Vagina (tissue), 2 donors: ENCODE results near the gene PC. TPM values are rescaled to one million over a fixed set of nuclear protein-coding genes. Genes with fewer than 3 reads are reported as not detected.
"Not testable (repeated sequence)": the region's sequence is repeated elsewhere in the genome, so short reads cannot be mapped to it uniquely, and the experiment has no call there.

Source experiments
- DNase-seq, 2 donors: peaks; one replicate each; pipeline ENCODE4 v3.0.0-alpha.2; 2017; ENCODE audit errors: extremely low spot score in 2 of 2
- H3K27ac ChIP-seq: fragments of 200-600 bp; sonication (generic); one replicate; pipeline ENCODE4 v1.5.1; 2019
- H3K27me3 ChIP-seq: fragments of 200-600 bp; sonication (generic); one replicate; pipeline ENCODE4 v1.5.1; 2019
- H3K36me3 ChIP-seq, 2 donors: fragments of 200-600 bp; sonication (generic); one replicate each; pipeline ENCODE4 v1.5.1; 2017 to 2019
- H3K4me1 ChIP-seq: fragments of 200-600 bp; sonication (generic); one replicate; pipeline ENCODE4 v1.5.1; 2019
- H3K4me3 ChIP-seq, 2 donors: fragments of 200-600 bp; sonication (generic); 1 replicate in 1 of 2; 2 replicates in 1 of 2; pipeline ENCODE4 v1.5.1; 2016 to 2019
- H3K9me3 ChIP-seq: fragments of 200-600 bp; sonication (generic); one replicate; pipeline ENCODE4 v1.5.1; 2019
- POLR2A ChIP-seq, 2 donors: fragments of 450-650 bp; IDR thresholded peaks; one replicate each; pipeline ENCODE4 v1.6.1; 2017; ENCODE audit warnings: antibody characterized with exemption in 2 of 2, mild to moderate bottlenecking in 2 of 2, moderate library complexity in 2 of 2
- POLR2AphosphoS5 ChIP-seq, 2 donors: sonication (generic); formaldehyde crosslinking; IDR thresholded peaks; one replicate each; pipeline ENCODE4 v1.9.0; 2017; ENCODE audit warnings: antibody characterized with exemption in 2 of 2, mild to moderate bottlenecking in 2 of 2, low read depth in 1 of 2; ENCODE audit not compliant: insufficient read depth in 1 of 2
- intact Hi-C: fragments of 100-400 bp; cut with DNase I; formaldehyde crosslinking; loops from one replicate; pipeline ENCODE4 v1.15.1; 2023
- total RNA-seq: library from RNA; depleted of rRNA; stranded (reverse); fragments of >200 nt; gene quantifications from one replicate; pipeline ENCODE4 v1.2.3, GENCODE V29; 2016
- TF ChIP-seq, protein P1 (sequence below), 3 experiments: fragments of 450-650 bp in 2 of 3; fragments of 200-600 bp in 1 of 3; sonication (generic) in 1 of 3; IDR thresholded peaks; one replicate each; pipeline ENCODE4 v1.5.1; 2017 to 2019; ENCODE audit warnings: antibody characterized with exemption in 3 of 3, mild to moderate bottlenecking in 2 of 3, moderate library complexity in 2 of 3

The PC gene
- total RNA-seq, 1 donor from 2014 or later = 34.1 TPM

GRCh38 chr11:67002297-67002913 lies 44.2 kb upstream of the PC start:
- H3K4me1 ChIP-seq = no peaks in the 10 kb centered on the region
- H3K9me3 ChIP-seq = no peaks in the 10 kb centered on the region
- intact Hi-C loops = no loop called here
- no peaks in the 10 kb centered on the region for H3K36me3 ChIP-seq
- no peaks in the 10 kb centered on the region for H3K27me3 ChIP-seq
- DNase-seq = no peak
- H3K4me3 ChIP-seq = no peak overlapping the region
- TF ChIP-seq, protein P1, sequence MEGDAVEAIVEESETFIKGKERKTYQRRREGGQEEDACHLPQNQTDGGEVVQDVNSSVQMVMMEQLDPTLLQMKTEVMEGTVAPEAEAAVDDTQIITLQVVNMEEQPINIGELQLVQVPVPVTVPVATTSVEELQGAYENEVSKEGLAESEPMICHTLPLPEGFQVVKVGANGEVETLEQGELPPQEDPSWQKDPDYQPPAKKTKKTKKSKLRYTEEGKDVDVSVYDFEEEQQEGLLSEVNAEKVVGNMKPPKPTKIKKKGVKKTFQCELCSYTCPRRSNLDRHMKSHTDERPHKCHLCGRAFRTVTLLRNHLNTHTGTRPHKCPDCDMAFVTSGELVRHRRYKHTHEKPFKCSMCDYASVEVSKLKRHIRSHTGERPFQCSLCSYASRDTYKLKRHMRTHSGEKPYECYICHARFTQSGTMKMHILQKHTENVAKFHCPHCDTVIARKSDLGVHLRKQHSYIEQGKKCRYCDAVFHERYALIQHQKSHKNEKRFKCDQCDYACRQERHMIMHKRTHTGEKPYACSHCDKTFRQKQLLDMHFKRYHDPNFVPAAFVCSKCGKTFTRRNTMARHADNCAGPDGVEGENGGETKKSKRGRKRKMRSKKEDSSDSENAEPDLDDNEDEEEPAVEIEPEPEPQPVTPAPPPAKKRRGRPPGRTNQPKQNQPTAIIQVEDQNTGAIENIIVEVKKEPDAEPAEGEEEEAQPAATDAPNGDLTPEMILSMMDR (IDR thresholded peaks at IDR 0.05) = no peak
- no peak for TF ChIP-seq POLR2A (IDR thresholded peaks at IDR 0.05)
- no peak for TF ChIP-seq POLR2AphosphoS5 (IDR thresholded peaks at IDR 0.05; ENCODE audit: insufficient read depth in 1 of 2, low read depth in 1 of 2)
- no peak overlapping the region for H3K27ac ChIP-seq

GRCh38 chr11:67001332-67001731 lies 43.1 kb upstream of the PC start:
- H3K36me3 ChIP-seq = no peaks in the 10 kb centered on the region
- TF ChIP-seq POLR2AphosphoS5 (IDR thresholded peaks at IDR 0.05; ENCODE audit: insufficient read depth in 1 of 2, low read depth in 1 of 2) (no peak), POLR2A (IDR thresholded peaks at IDR 0.05) (no peak)
- TF ChIP-seq, protein P1 (IDR thresholded peaks at IDR 0.05) = no peak
- no peak for DNase-seq
- H3K27ac ChIP-seq = no peak overlapping the region
- no peaks in the 10 kb centered on the region for H3K4me1 ChIP-seq
- intact Hi-C loops = no loop called here
- no peaks in the 10 kb centered on the region for H3K9me3 ChIP-seq
- H3K27me3 ChIP-seq = no peaks in the 10 kb centered on the region
- H3K4me3 ChIP-seq = no peak overlapping the region

GRCh38 chr11:66999555-66999954 lies 41.4 kb upstream of the PC start:
- Histone ChIP-seq H3K27me3 (no peaks in the 10 kb centered on the region), H3K27ac (no peak overlapping the region), H3K4me3 (no peak overlapping the region), H3K4me1 (no peaks in the 10 kb centered on the region), H3K9me3 (no peaks in the 10 kb centered on the region), H3K36me3 (no peaks in the 10 kb centered on the region)
- no peak for DNase-seq
- intact Hi-C loops = no loop called here
- TF ChIP-seq POLR2AphosphoS5 (IDR thresholded peaks at IDR 0.05; ENCODE audit: insufficient read depth in 1 of 2, low read depth in 1 of 2) (no peak), POLR2A (IDR thresholded peaks at IDR 0.05) (no peak)
- TF ChIP-seq, protein P1 (IDR thresholded peaks at IDR 0.05) = no peak

DNA sequence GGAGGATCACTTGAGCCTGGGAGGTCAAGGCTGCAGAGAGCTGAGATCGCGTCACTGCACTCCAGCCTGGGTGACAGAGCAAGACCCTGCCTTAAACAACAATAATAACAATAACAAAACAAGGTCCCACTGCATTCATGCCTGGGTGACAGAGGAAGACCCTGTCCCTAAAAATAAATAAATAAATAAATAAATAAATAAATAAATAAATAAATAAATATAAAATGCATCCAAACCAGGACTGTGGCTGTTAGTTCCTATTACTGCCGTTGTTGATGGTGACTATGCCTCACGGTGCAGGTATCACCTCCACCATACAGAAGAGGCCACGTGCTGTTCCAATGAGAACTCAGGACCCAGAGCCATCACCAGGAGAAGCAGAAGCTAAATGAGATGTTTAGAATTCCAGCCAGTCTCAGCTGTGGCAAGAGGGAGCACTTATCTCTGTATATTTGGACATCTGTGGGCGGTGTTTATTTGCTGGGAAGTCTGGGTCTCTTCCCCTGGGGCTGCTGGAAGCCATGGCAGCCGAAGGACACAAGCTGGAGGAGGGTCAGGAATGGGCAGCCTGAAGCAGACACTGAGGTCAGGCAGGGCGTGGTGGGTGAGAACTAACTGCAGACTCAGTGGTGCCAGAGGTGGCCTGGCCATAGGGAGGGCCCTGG lies 38.6 kb upstream of the PC start:
- H3K4me1 ChIP-seq = no peaks in the 10 kb centered on the region
- H3K27me3 ChIP-seq = no peaks in the 10 kb centered on the region
- no peak for DNase-seq
- no peak overlapping the region for H3K4me3 ChIP-seq
- no peaks in the 10 kb centered on the region for H3K36me3 ChIP-seq
- TF ChIP-seq POLR2AphosphoS5 (IDR thresholded peaks at IDR 0.05; ENCODE audit: insufficient read depth in 1 of 2, low read depth in 1 of 2) (no peak), POLR2A (IDR thresholded peaks at IDR 0.05) (no peak)
- TF ChIP-seq, protein P1 (IDR thresholded peaks at IDR 0.05) = no peak
- H3K27ac ChIP-seq = no peak overlapping the region
- intact Hi-C loops = no loop called here
- no peaks in the 10 kb centered on the region for H3K9me3 ChIP-seq

DNA sequence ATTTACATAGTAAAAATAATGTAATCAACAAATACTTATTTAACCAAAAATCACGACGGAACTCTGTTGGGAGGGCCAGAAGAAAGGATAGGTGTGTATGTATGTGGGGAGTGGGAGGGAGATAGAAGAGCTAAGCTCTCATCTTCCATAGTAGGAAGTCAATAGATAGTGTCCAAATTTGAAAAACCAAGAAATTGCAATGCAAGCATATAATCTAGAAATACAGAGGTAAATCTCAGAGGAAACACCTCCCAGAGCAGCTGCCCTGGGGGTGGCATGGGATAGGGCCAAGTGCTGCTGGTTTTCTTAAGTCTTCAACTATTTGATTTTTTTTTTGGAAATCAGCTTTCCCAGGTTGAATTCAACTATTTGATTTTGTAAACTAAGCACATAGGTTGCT lies 33.9 kb upstream of the PC start:
- no peaks in the 10 kb centered on the region for H3K27me3 ChIP-seq
- no peaks in the 10 kb centered on the region for H3K4me1 ChIP-seq
- no peak overlapping the region for H3K4me3 ChIP-seq
- no peak overlapping the region for H3K27ac ChIP-seq
- no peaks in the 10 kb centered on the region for H3K36me3 ChIP-seq
- intact Hi-C loops = no loop called here
- TF ChIP-seq POLR2AphosphoS5 (IDR thresholded peaks at IDR 0.05; ENCODE audit: insufficient read depth in 1 of 2, low read depth in 1 of 2) (no peak), POLR2A (IDR thresholded peaks at IDR 0.05) (no peak)
- H3K9me3 ChIP-seq = no peaks in the 10 kb centered on the region
- no peak for DNase-seq

GRCh38 chr11:66989360-66989759 lies 31.2 kb upstream of the PC start:
- H3K9me3 ChIP-seq, H3K27ac ChIP-seq, H3K36me3 ChIP-seq, H3K27me3 ChIP-seq, DNase-seq, H3K4me3 ChIP-seq, intact Hi-C loops, H3K4me1 ChIP-seq: not testable (repeated sequence)

DNA sequence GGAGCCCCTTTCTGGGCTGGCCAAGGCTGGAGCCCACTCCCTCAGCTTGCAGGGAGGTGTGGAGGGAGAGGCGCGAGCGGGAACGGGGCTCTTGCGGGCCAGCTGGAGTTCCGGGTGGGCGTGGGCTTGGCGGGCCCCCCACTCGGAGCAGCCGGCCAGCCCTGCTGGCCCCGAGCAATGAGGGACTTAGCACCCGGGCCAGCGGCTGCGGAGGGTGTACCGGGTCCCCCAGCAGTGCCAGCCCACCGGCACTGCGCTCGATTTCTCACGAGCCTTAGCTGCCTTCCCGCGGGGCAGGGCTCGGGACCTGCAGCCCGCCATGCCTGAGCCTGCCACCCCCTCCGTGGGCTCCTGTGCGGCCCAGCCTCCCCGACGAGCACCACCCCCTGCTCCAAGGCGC lies 30.6 kb upstream of the PC start:
- intact Hi-C loops, H3K36me3 ChIP-seq: not testable (repeated sequence)

More for the DNA sequence above, 30.6 kb upstream of the PC start:
- not testable (repeated sequence) for H3K4me3 ChIP-seq, DNase-seq, H3K9me3 ChIP-seq, H3K27me3 ChIP-seq, H3K27ac ChIP-seq, H3K4me1 ChIP-seq
